Activated CD4-positive, alpha-beta T cell treated with anti-CD3 and anti-CD28 coated beads, Interleukin-2, amount 50 U/mL, for 48 hours (primary cell): Measurements from ENCODE around the gene SGCD.
A peak's percentile ranks its signal among the peaks of the same experiment; 100 is the strongest.

ENCODE experiments used
- DNase-seq, 2 experiments: peaks; one replicate each; pipeline ENCODE4 v3.0.0-alpha.2; 2020

Gene SGCD

GRCh38 chr5:156803404-156803803 is 476.4 kb downstream of the SGCD start:
- no peak for DNase-seq

- no peak for DNase-seq
Observed at GRCh38 chr5:156812959-156813358, 486.0 kb downstream of the SGCD start.

- peak; percentile 22 to 40 for DNase-seq
Observed at GRCh38 chr5:156815988-156816599, 489.1 kb downstream of the SGCD start.
